LHCN-M2 (cell line): ENCODE measurements around the gene TBX1. TPM values are rescaled to one million over a fixed set of nuclear protein-coding genes. Genes with fewer than 3 reads are reported as not detected.
A peak's percentile ranks its signal among the peaks of the same experiment; 100 is the strongest.

Experiments used
- DNase-seq: peaks from one replicate; pipeline ENCODE4 v3.0.0-alpha.2; 2012; ENCODE audit warnings: low read depth
- total RNA-seq: library from RNA; depleted of rRNA; stranded (reverse); fragments of >200 nt; gene quantifications from 2 replicates; pipeline ENCODE4 v1.2.3, GENCODE V29; 2014

The TBX1 gene
- total RNA-seq, 1 experiment from 2014 or later = 16.7 TPM

- no peak for DNase-seq
Observed at GRCh38 chr22:19798003-19798665, 37.6 kb downstream of the TBX1 start.

GRCh38 chr22:19798891-19799293 is 38.3 kb downstream of the TBX1 start:
- DNase-seq = no peak

- no peak for DNase-seq
Observed at GRCh38 chr22:19799322-19800190, 39.0 kb downstream of the TBX1 start.

- DNase-seq = no peak
Observed at GRCh38 chr22:19800306-19800705, 39.7 kb downstream of the TBX1 start.

- peak; percentile 9 for DNase-seq
Observed at GRCh38 chr22:19800761-19801244, 40.2 kb downstream of the TBX1 start.

GRCh38 chr22:19801340-19802000 is 40.9 kb downstream of the TBX1 start:
- no peak for DNase-seq

GRCh38 chr22:19802001-19802893 is 41.7 kb downstream of the TBX1 start:
- DNase-seq = no peak

GRCh38 chr22:19802894-19803735 is 42.5 kb downstream of the TBX1 start:
- no peak for DNase-seq

GRCh38 chr22:19803736-19804267 is 43.2 kb downstream of the TBX1 start:
- DNase-seq = no peak

GRCh38 chr22:19805821-19806212 is 45.2 kb downstream of the TBX1 start:
- peak; percentile 14 for DNase-seq

GRCh38 chr22:19806213-19807160 is 45.9 kb downstream of the TBX1 start:
- DNase-seq = no peak

GRCh38 chr22:19807161-19807913 is 46.8 kb downstream of the TBX1 start:
- DNase-seq = no peak

- no peak for DNase-seq
Observed at GRCh38 chr22:19807914-19808872, 47.6 kb downstream of the TBX1 start.

- no peak for DNase-seq
Observed at GRCh38 chr22:19808873-19809478, 48.4 kb downstream of the TBX1 start.

GRCh38 chr22:19809741-19810140 is 49.2 kb downstream of the TBX1 start:
- no peak for DNase-seq
